Measurements from ENCODE around the gene SLC35F1. TPM values are rescaled to one million over a fixed set of nuclear protein-coding genes. Genes with fewer than 3 reads are reported as not detected.
A peak's percentile ranks its signal among the peaks of the same experiment; 100 is the strongest.

SLC35F1 gene
- total and polyA plus RNA-seq, 9 of the 15 experiments (the other 6 are each of a cell fraction or from before 2014, with no cell fraction given): 0.03 to 0.06 TPM; not detected in 7

DNA sequence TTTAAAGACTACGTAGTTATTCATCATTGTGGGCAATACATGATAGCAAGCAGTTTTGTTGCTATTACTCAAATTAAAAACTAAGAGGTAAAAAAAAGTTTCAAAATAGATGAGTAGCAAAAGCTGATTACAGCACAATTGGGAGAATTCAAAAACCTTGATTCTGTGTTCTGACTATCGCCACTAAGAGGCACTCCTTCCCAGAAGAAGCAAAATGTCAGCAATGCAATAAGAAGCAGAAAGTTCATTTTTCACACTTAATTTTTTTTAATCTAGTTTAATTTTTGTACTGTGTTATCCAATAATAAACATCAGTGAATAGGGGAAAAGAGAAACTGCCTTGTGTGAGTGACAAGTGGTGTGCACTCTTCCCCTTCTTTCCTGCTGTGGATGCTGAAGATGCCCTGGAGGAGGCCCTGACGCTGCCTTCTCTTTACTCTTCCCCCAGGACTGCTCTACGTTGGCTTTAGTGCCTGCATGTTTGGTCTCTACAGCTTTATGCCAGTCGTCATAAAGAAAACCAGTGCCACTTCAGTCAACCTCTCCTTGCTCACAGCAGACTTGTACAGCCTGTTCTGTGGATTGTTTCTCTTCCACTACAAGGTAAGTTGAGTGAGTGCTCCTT is 377.8 kb downstream of the SLC35F1 start:
- TF ChIP-seq SMC3 (conservative IDR thresholded peaks at IDR 0.05; ENCODE audit: insufficient read depth, low read depth, low read length): peak; percentile 37; the same call in 1 of the 2 replicates
- TF ChIP-seq, protein P1, sequence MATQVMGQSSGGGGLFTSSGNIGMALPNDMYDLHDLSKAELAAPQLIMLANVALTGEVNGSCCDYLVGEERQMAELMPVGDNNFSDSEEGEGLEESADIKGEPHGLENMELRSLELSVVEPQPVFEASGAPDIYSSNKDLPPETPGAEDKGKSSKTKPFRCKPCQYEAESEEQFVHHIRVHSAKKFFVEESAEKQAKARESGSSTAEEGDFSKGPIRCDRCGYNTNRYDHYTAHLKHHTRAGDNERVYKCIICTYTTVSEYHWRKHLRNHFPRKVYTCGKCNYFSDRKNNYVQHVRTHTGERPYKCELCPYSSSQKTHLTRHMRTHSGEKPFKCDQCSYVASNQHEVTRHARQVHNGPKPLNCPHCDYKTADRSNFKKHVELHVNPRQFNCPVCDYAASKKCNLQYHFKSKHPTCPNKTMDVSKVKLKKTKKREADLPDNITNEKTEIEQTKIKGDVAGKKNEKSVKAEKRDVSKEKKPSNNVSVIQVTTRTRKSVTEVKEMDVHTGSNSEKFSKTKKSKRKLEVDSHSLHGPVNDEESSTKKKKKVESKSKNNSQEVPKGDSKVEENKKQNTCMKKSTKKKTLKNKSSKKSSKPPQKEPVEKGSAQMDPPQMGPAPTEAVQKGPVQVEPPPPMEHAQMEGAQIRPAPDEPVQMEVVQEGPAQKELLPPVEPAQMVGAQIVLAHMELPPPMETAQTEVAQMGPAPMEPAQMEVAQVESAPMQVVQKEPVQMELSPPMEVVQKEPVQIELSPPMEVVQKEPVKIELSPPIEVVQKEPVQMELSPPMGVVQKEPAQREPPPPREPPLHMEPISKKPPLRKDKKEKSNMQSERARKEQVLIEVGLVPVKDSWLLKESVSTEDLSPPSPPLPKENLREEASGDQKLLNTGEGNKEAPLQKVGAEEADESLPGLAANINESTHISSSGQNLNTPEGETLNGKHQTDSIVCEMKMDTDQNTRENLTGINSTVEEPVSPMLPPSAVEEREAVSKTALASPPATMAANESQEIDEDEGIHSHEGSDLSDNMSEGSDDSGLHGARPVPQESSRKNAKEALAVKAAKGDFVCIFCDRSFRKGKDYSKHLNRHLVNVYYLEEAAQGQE (IDR thresholded peaks at IDR 0.05; ENCODE audit: borderline replicate concordance): peak; percentile 67; the same call in 1 of the 2 replicates
- TF ChIP-seq, protein P1 (CRISPR knock-in tag; IDR thresholded peaks at IDR 0.05; ENCODE audit: low read depth): no peak
- TF ChIP-seq, protein P2, sequence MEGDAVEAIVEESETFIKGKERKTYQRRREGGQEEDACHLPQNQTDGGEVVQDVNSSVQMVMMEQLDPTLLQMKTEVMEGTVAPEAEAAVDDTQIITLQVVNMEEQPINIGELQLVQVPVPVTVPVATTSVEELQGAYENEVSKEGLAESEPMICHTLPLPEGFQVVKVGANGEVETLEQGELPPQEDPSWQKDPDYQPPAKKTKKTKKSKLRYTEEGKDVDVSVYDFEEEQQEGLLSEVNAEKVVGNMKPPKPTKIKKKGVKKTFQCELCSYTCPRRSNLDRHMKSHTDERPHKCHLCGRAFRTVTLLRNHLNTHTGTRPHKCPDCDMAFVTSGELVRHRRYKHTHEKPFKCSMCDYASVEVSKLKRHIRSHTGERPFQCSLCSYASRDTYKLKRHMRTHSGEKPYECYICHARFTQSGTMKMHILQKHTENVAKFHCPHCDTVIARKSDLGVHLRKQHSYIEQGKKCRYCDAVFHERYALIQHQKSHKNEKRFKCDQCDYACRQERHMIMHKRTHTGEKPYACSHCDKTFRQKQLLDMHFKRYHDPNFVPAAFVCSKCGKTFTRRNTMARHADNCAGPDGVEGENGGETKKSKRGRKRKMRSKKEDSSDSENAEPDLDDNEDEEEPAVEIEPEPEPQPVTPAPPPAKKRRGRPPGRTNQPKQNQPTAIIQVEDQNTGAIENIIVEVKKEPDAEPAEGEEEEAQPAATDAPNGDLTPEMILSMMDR (IDR thresholded peaks at IDR 0.05 in 2 of 3, conservative IDR thresholded peaks at IDR 0.05 in 1 of 3; ENCODE audit: insufficient read depth in 2 of 3, low read depth in 1 of 3, low read length in 3 of 3): peak; percentile 25 to 54 (median 29); a peak in 4 of 6 replicates
- peak; percentile 69 to 80 for TF ChIP-seq RAD21 (CRISPR knock-in tag; conservative IDR thresholded peaks at IDR 0.05 in 1 of 2, IDR thresholded peaks at IDR 0.05 in 1 of 2)
- TF ChIP-seq, protein P3, sequence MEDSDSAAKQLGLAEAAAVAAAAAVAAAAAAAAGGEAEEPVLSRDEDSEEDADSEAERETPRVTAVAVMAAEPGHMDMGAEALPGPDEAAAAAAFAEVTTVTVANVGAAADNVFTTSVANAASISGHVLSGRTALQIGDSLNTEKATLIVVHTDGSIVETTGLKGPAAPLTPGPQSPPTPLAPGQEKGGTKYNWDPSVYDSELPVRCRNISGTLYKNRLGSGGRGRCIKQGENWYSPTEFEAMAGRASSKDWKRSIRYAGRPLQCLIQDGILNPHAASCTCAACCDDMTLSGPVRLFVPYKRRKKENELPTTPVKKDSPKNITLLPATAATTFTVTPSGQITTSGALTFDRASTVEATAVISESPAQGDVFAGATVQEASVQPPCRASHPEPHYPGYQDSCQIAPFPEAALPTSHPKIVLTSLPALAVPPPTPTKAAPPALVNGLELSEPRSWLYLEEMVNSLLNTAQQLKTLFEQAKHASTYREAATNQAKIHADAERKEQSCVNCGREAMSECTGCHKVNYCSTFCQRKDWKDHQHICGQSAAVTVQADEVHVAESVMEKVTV (CRISPR knock-in tag; IDR thresholded peaks at IDR 0.05): peak; percentile 60
- no peak for TF ChIP-seq CHD4 (IDR thresholded peaks at IDR 0.05; ENCODE audit: insufficient read depth, insufficient replicate concordance, low read depth, low read length, poor library complexity, severe bottlenecking)
- TF ChIP-seq KDM2B (CRISPR knock-in tag; IDR thresholded peaks at IDR 0.05): no peak
- BruUV-seq (replicated peaks): no TSS peak
- WGBS (ENCODE audit: insufficient coverage, low coverage, missing lambda C conversion rate): 0% methylated on average over 5 of the region's 5 CpGs
- DNase-seq (ENCODE audit: extremely low read depth in 1 of 4, low spot score in 3 of 4) (no peak), ATAC-seq (0 out of 3 replicates have a peak, but pooled peaks have one; percentile 31), FAIRE-seq (peak; percentile 32)
- H3K4me1 ChIP-seq (replicated peaks in 1 of 2; ENCODE audit: control insufficient read depth in 2 of 2, insufficient read depth in 2 of 2, low read length in 2 of 2): no peaks in the 10 kb centered on the region
- H3K9ac ChIP-seq (ENCODE audit: insufficient read depth in 1 of 2, low read depth in 2 of 2, low read length in 2 of 2): no peak overlapping the region
- no peak overlapping the region for H3K27ac ChIP-seq (ENCODE audit: extremely low read depth, low read depth, low read length)
- H4K20me1 ChIP-seq (replicated peaks; ENCODE audit: control insufficient read depth, insufficient read depth, low read length): no peaks in the 10 kb centered on the region
- H3K36me3 ChIP-seq (ENCODE audit: control insufficient read depth, insufficient read depth, low read length): no peaks in the 10 kb centered on the region
- no peak overlapping the region for H2AFZ ChIP-seq (ENCODE audit: low read depth, low read length)
- ChIA-PET POLR2A (no interaction called here), CTCF (ENCODE audit: low intra/inter-chr PET ratio) (interaction anchor here (0.5 to 3.2 kb wide), 8 partner anchors 266 to 518 kb away, joined by 3 to 25 read pairs (median 5); no protein-coding TSS in a partner anchor)
- H3K9me1 ChIP-seq (ENCODE audit: control insufficient read depth, insufficient read depth, low read length): no peaks in the 10 kb centered on the region
- H3K9me3 ChIP-seq (replicated peaks; ENCODE audit: control insufficient read depth, insufficient read depth, low read depth, low read length): no peaks in the 10 kb centered on the region
- peaks cover 4 to 8% of the 10 kb centered on the region in 2 experiments; a peak in 3 of 5 replicates for H3K27me3 ChIP-seq (ENCODE audit: control insufficient read depth in 2 of 2, insufficient read depth in 2 of 2, low read length in 2 of 2)
- intact Hi-C loops (cut with micrococcal nuclease) (loop anchor here (1.0 to 10.0 kb wide), 7 partner anchors 224 to 827 kb away; no protein-coding TSS in a partner anchor), in situ Hi-C loops (cut with MboI) (loop anchor here (5.0 to 10.0 kb wide), 4 partner anchors 270 to 830 kb away; no protein-coding TSS in a partner anchor)
- no peaks in the 10 kb centered on the region for H3K79me2 ChIP-seq (ENCODE audit: control insufficient read depth, insufficient read depth, low read length)
- H3K4me3 ChIP-seq: no peak overlapping the region
- no peak overlapping the region for H3K4me2 ChIP-seq (ENCODE audit: insufficient read depth, low read length)
